ENCODE data around the gene SRRM2. TPM values are rescaled to one million over a fixed set of nuclear protein-coding genes. Genes with fewer than 3 reads are reported as not detected.
A peak's percentile ranks its signal among the peaks of the same experiment; 100 is the strongest.

The SRRM2 gene
- total RNA-seq, 1 donor from 2014 or later: 680 TPM

DNA sequence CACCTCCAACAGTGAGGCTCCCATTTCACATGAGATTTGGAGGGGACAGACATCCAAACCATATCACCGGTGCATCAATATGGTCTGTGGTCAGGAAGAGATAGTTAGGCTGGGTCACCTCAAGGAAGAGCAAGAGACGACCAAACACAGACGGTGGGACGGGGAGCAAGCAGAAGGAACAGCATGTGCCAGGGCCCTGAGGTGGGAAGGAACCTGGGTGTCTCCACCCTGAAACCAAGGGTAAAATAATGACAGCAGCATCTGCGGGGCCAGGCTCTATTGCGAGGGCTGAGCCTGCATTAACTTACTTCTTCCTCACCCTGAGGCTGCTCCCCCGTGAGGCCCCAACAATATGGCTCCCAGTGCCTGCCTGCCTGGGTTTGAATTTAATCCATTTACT lies 55.7 kb downstream of the SRRM2 start:
- H3K27ac Mint-ChIP-seq: no peak overlapping the region
- no peaks in the 10 kb centered on the region for H3K4me1 Mint-ChIP-seq
- no peak overlapping the region for H3K4me3 Mint-ChIP-seq
- no peak for DNase-seq
- no peaks in the 10 kb centered on the region for H3K9me3 Mint-ChIP-seq
- intact Hi-C loops (cut with micrococcal nuclease): no loop called here
- peaks cover 14% of the 10 kb centered on the region for H3K27me3 Mint-ChIP-seq
- no peaks in the 10 kb centered on the region for H3K36me3 Mint-ChIP-seq (ENCODE audit: low read depth)

DNA sequence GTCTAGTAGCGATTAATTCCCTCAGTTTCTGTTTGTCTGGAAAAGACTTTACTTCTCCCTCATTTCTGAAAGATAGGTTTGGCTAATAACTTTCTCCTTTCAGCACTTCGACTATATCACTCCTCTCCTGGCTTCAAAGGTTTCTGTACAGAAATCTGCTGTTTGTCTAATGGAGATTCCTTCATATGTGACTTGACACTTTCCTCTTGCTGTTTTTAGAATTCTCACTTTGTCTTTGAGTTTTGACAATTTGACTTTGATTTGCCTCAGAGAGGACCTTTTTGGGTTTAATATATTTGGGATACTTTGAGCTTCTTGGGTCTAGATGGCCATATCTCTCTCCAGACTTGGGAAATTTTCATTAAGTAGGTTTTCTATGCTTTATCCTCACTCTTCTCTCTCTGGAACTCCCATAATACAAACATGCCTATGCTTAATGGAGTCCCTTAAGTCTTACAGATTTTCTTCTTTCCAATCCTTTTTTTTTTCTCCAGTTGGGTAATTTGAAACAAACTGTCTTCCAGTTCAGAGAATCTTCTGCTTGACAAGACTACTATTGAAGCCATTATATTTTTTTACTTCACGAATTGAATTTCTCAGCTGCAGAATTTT lies 56.8 kb downstream of the SRRM2 start:
- Mint-ChIP-seq H3K36me3 (ENCODE audit: low read depth) (no peaks in the 10 kb centered on the region), H3K4me1 (no peaks in the 10 kb centered on the region), H3K27ac (no peak overlapping the region), H3K27me3 (peaks cover 14% of the 10 kb centered on the region), H3K9me3 (no peaks in the 10 kb centered on the region), H3K4me3 (no peak overlapping the region)
- intact Hi-C loops (cut with micrococcal nuclease): no loop called here
- no peak for DNase-seq

DNA sequence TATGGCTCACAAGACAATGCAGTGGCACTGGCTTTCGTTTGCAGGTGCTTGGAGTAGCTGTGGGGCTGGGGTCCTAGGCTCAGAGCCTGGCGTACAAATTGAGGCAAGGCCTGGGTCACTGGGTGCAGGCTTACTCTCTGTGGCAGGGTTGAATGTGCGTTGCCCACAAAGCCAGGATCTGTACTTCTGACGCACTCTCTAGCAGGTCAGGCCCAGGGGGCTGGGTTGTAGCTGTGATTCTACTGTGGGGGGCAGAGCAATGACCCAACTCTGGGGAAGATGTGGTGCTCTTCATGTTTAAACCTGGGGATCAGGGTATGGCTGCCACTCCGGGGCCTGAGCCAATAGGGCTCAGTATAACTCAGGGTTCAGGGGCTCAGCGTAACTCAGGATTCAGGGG lies 58.2 kb downstream of the SRRM2 start:
- peaks cover 11% of the 10 kb centered on the region for H3K27me3 Mint-ChIP-seq
- H3K36me3 Mint-ChIP-seq (ENCODE audit: low read depth): no peaks in the 10 kb centered on the region
- intact Hi-C loops (cut with micrococcal nuclease): no loop called here
- no peak overlapping the region for H3K4me3 Mint-ChIP-seq
- DNase-seq: no peak
- H3K27ac Mint-ChIP-seq: no peak overlapping the region
- no peaks in the 10 kb centered on the region for H3K4me1 Mint-ChIP-seq
- no peaks in the 10 kb centered on the region for H3K9me3 Mint-ChIP-seq

DNA sequence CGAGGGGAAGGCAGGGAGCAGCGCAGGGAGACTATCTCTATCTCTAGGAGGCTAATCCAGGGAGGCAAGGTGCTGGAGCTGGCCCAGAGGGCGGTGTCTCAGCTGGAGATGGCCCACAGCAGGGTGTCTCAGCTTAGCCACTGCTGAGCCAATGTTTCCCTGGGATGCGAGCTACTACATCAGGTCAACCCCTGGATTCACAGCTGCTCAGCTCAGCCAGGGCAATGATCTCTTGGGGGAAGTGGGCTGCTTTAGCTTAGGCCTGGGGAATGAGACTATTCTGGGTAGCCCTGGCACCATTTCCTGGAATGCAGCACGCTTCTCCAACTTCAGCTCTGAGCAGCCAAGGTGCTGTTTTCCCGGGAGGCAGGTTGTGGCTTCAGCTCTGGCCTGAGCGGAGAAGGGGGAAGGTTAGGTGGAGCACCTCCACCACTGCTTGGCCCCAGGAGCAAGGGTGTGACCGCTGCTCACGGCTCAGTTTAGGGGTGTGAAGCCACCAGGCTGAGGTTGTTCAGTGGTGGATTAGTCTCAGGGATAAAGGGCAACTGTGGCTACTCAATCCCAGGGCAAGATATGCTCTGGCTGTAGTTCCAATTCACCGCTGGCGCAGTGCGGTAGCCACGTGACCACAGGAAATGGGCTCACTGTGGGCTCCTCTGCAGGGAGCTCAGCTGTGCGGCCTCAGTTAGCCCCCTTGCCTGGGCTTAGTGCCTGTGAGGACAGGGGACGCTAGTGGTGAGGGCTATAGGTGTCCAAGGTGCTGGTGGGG lies 59.4 kb downstream of the SRRM2 start:
- H3K4me3 Mint-ChIP-seq: no peak overlapping the region
- no peaks in the 10 kb centered on the region for H3K9me3 Mint-ChIP-seq
- no peak for DNase-seq
- no peak overlapping the region for H3K27ac Mint-ChIP-seq
- peaks cover 11% of the 10 kb centered on the region for H3K27me3 Mint-ChIP-seq
- no peaks in the 10 kb centered on the region for H3K4me1 Mint-ChIP-seq
- no peaks in the 10 kb centered on the region for H3K36me3 Mint-ChIP-seq (ENCODE audit: low read depth)
- intact Hi-C loops (cut with micrococcal nuclease): no loop called here

DNA sequence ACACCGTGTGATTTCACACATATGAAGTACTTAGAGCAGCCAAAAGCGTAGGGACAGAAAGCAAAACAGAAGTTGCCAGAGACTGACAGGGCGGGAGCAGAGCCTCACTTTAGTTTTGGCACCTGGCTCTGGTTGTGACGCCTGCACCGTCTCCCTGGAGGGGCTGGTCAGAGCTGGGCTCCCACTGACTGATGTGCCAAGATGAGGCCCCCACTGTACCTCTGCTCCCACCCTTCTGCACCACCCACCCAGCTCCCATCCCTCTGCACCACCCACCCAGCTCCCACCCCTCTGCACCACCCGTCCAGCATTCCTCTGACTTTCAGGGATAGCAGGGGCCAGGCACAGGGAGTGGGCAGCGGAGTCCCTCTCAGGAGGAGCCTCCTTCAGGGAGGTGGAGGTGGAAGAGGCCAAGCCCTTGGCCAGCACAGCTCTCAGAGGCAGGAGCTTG lies 61.4 kb downstream of the SRRM2 start:
- no peaks in the 10 kb centered on the region for H3K36me3 Mint-ChIP-seq (ENCODE audit: low read depth)
- H3K27ac Mint-ChIP-seq: no peak overlapping the region
- no peak for DNase-seq
- H3K27me3 Mint-ChIP-seq: peaks cover 9% of the 10 kb centered on the region
- no peaks in the 10 kb centered on the region for H3K9me3 Mint-ChIP-seq
- intact Hi-C loops (cut with micrococcal nuclease): no loop called here
- H3K4me3 Mint-ChIP-seq: no peak overlapping the region
- no peaks in the 10 kb centered on the region for H3K4me1 Mint-ChIP-seq

DNA sequence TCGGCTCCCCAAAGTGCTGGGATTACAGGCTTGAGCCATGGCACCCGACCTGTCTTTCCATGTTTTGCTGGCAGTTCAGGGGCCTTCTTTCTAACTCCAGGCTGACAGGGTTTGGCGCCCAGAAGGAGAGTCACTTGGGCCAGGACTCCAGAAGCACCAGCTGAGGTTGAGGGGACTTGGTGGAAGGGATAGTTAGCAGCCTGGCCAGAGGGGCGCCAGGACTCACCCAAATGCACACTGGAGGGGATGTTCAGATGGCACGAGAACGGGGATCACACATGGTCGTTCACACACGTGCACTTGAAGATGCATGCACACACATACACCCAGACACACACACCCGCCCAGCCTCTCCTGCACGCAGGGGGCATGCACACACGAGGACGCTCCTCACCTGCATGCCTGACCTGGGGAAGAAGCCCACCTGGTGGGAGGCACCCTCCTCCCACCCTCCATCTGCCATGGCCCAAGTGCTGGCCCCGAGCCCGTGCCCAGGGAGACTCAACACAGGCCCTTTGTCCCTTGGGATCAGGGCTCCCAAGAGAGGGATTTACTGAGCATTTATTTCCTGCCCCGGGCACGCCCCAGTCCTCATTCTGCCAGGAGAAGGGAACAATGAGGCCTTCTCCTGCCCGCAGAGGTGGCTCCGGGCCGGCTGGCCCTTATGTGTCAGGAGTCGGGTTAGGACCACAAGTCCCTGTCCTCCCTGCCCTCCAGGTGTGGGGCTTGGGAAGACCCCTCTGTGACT lies 62.3 kb downstream of the SRRM2 start:
- Mint-ChIP-seq H3K9me3 (no peaks in the 10 kb centered on the region), H3K27me3 (no peaks in the 10 kb centered on the region), H3K27ac (no peak overlapping the region), H3K4me1 (no peaks in the 10 kb centered on the region), H3K4me3 (no peak overlapping the region), H3K36me3 (ENCODE audit: low read depth) (no peaks in the 10 kb centered on the region)
- intact Hi-C loops (cut with micrococcal nuclease): no loop called here
- DNase-seq: no peak

DNA sequence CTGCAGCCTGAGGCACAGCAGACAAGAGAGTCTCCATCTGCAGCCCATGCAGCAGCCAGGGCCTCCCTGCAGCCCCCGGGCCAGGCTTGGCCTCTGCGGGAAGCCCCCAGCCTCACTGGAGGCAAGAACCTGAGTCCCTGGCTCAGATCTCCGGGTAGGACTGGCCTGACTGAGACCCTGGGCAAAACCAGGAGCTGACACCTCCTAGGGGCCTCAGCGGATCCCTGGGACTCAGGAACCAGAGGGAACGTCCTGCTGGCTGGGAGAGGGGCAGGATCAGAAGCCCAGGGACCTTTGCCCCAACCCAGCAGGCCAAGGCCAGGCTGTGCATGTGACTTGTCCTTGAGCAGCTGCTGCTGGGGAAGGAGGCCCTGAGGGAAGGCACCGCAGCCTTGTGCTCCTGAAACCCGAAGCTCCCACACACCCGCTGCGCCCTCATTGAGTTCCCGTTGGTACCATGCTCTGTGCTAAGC lies 62.9 kb downstream of the SRRM2 start:
- Mint-ChIP-seq H3K27ac (no peak overlapping the region), H3K9me3 (no peaks in the 10 kb centered on the region), H3K4me1 (no peaks in the 10 kb centered on the region), H3K27me3 (no peaks in the 10 kb centered on the region), H3K36me3 (ENCODE audit: low read depth) (no peaks in the 10 kb centered on the region), H3K4me3 (no peak overlapping the region)
- intact Hi-C loops (cut with micrococcal nuclease): no loop called here
- no peak for DNase-seq

DNA sequence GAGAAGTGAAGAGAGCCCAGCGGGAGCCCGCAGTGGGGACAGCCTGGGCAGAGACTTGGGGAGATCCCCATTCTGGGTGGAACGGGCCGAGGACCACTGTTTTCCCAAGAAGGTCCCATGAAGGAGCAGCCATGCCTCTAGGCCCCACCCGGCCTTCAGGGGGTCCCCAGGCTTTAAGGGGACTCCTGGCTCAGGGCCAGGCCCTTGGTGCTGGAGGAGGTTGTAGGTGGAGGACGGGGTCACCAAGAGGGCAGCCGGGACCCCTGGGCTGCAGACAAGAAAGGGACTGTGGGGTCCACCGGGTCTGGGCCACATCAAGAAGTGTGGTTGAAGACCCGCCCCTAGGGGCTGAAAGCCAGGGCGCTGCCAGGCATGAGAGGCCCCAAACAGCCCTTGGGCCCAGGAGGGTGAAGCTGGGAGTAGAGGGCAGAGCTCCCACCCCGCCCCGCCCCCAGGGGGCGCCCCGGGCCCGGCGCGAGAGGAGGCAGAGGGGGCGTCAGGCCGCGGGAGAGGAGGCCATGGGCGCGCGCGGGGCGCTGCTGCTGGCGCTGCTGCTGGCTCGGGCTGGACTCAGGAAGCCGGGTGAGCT lies 64.4 kb downstream of the SRRM2 start, which contains the start of gene PRSS21:
TSS of gene PRSS21 (plus strand) at position 487 of the 589 bp plus-strand sequence. CDS start at position 519, 32 bp downstream.
- Mint-ChIP-seq H3K27me3 (peaks cover under 1% of the 10 kb centered on the region), H3K9me3 (no peaks in the 10 kb centered on the region), H3K27ac (peak within 1 kb of the TSS; percentile 29), H3K4me3 (peak within 1 kb of the TSS; percentile 55), H3K4me1 (no peaks in the 10 kb centered on the region), H3K36me3 (ENCODE audit: low read depth) (no peaks in the 10 kb centered on the region)
- peak; percentile 75 for DNase-seq
- intact Hi-C loops (cut with micrococcal nuclease): no loop called here

DNA sequence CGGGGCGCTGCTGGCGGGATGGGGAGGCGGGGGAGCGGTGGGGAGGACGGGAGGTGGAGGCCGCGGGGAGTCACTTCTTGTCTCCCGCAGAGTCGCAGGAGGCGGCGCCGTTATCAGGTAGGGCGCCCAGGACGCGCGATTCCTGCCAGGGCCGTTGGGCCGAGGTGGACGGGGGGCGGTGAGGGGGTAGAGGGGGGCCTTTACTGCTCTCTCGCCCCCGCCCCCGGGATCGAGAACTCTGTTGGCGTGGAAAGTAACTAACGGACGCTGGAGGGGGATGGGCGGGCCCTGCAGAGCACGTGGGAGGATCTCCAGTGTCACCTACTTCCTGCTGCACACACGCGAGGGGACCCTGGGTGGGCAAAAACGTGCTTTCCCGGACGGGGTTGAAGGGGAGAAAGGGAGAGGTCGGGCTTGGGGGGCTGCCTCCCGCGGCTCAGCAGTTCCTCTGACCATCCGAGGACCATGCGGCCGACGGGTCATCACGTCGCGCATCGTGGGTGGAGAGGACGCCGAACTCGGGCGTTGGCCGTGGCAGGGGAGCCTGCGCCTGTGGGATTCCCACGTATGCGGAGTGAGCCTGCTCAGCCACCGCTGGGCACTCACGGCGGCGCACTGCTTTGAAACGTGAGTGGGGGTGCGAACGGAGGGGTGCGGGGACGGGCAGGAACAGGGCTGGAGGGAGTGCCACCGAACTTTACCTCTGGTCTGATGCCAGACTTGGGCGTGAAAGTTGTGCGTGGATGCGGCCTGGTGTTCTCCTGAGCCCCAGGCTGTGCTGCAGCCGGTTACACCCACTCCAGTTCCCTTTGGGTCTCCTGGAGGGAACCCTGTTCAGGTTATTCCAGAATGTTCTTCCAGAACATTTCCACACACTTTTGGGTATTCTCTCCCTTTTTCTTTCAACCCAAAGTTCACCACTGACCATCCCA lies 65.2 kb downstream of the SRRM2 start:
- H3K4me3 Mint-ChIP-seq: peak overlapping the region; percentile 55
- H3K36me3 Mint-ChIP-seq (ENCODE audit: low read depth): no peaks in the 10 kb centered on the region
- H3K27ac Mint-ChIP-seq: peak overlapping the region; percentile 29
- H3K27me3 Mint-ChIP-seq: peaks cover 1% of the 10 kb centered on the region
- H3K9me3 Mint-ChIP-seq: no peaks in the 10 kb centered on the region
- DNase-seq: no peak
- intact Hi-C loops (cut with micrococcal nuclease): no loop called here
- H3K4me1 Mint-ChIP-seq: no peaks in the 10 kb centered on the region

DNA sequence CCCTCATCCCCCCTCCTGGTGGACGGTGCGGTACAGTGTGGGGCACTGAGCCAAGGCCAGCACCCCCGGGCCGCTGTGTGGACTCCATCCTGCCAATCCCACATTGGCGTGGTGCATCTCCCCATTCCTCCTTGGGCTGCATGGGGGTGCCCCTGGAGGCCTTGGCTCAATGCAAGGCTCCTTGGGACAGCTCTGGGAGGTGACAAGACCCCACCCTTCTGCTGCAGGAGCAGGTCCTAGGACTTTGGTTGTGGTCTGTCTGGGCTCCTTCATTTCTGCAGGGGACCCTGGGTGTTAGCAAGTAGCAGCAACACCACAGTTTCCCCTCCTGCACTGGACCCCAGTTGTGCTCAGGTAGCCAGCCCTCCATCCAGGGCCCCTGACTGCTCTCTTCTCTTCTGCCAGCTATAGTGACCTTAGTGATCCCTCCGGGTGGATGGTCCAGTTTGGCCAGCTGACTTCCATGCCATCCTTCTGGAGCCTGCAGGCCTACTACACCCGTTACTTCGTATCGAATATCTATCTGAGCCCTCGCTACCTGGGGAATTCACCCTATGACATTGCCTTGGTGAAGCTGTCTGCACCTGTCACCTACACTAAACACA lies 65.9 kb downstream of the SRRM2 start:
- no peaks in the 10 kb centered on the region for H3K36me3 Mint-ChIP-seq (ENCODE audit: low read depth)
- peak overlapping the region; percentile 43 for H3K27ac Mint-ChIP-seq
- H3K9me3 Mint-ChIP-seq: no peaks in the 10 kb centered on the region
- H3K27me3 Mint-ChIP-seq: peaks cover 1% of the 10 kb centered on the region
- H3K4me3 Mint-ChIP-seq: no peak overlapping the region
- no peaks in the 10 kb centered on the region for H3K4me1 Mint-ChIP-seq
- DNase-seq: no peak
- intact Hi-C loops (cut with micrococcal nuclease): no loop called here

DNA sequence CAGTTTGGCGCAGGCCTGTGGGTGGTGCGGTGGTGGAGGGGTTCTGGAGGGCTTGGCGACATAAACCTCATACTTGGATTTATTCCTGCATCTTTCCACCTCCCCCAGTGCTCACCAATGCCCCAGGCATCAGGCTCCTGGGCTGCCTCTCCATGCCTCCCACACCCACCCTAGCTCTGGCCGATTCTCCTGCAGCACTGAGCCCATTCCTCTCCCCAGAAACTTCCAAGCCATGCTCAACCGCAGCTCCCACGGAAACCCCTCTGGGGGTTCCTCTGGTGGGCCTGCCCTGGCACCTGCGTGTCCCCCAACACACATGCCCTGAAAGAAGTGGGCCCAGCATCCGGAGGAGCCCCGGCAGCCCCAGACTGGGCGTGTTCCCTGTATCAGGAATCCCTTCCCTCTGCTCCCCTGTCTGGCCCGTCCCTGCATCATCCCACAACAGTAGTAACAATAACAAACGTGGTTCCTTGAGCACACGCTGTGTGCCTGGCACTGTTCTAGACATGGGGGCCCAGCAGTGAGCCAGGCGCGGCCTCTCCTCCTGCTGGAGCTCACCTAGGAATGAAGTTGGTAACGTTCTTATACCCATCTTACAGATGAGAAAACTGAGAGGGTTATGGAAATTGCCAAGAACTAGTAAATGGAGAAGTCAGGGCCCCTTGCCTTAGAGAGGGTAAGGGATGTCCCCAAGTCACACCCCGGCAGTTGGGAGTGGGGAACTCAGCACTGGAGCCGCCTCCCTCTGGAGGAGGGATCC lies 66.9 kb downstream of the SRRM2 start:
- no peaks in the 10 kb centered on the region for H3K36me3 Mint-ChIP-seq (ENCODE audit: low read depth)
- peaks cover 1% of the 10 kb centered on the region for H3K27me3 Mint-ChIP-seq
- no peaks in the 10 kb centered on the region for H3K9me3 Mint-ChIP-seq
- DNase-seq: no peak
- intact Hi-C loops (cut with micrococcal nuclease): no loop called here
- no peak overlapping the region for H3K4me3 Mint-ChIP-seq
- H3K4me1 Mint-ChIP-seq: no peaks in the 10 kb centered on the region
- H3K27ac Mint-ChIP-seq: no peak overlapping the region

Measured in activated CD4-positive, alpha-beta T cell treated with anti-CD3 and anti-CD28 coated beads, Interleukin-2, amount 10 ng/mL, durations not matched to agents 24 days and 14 days (primary cell).